IMR-90 (cell line): ENCODE measurements around the gene HPSE2.

Experiments used
- CEBPB ChIP-seq: IDR thresholded peaks from 2 replicates; pipeline ENCODE4 v1.6.1; 2012; ENCODE audit warnings: low read depth, low read length, improper control_type of control experiment
- CHD1 ChIP-seq: IDR thresholded peaks from 2 replicates; pipeline ENCODE4 v1.6.1; 2012; ENCODE audit warnings: low read depth, low read length, improper control_type of control experiment
- FOS ChIP-seq: fragments of 150-350 bp; IDR thresholded peaks from 2 replicates; pipeline ENCODE4 v1.6.1; 2016; ENCODE audit warnings: low read depth, low read length
- MAFK ChIP-seq: IDR thresholded peaks from 2 replicates; pipeline ENCODE4 v1.6.1; 2012; ENCODE audit warnings: low read depth, low read length, improper control_type of control experiment
- MAZ ChIP-seq: IDR thresholded peaks from 2 replicates; pipeline ENCODE4 v1.6.1; 2012; ENCODE audit warnings: low read depth, mild to moderate bottlenecking, low read length, improper control_type of control experiment, moderate library complexity, borderline replicate concordance
- MXI1 ChIP-seq: IDR thresholded peaks from 2 replicates; pipeline ENCODE4 v1.6.1; 2012; ENCODE audit warnings: low read depth, mild to moderate bottlenecking, low read length, moderate library complexity, borderline replicate concordance
- NFE2L2 ChIP-seq: fragments of 150-350 bp; IDR thresholded peaks from 2 replicates; pipeline ENCODE4 v1.6.1; 2016; ENCODE audit warnings: low read depth, mild to moderate bottlenecking, low read length
- POLR2A ChIP-seq: IDR thresholded peaks from 2 replicates; pipeline ENCODE4 v1.6.1; 2012; ENCODE audit warnings: mild to moderate bottlenecking, low read depth, low read length
- RAD21 ChIP-seq: IDR thresholded peaks from 2 replicates; pipeline ENCODE4 v1.6.1; 2012; ENCODE audit warnings: low read length, improper control_type of control experiment
- RCOR1 ChIP-seq: IDR thresholded peaks from 2 replicates; pipeline ENCODE4 v1.6.1; 2012; ENCODE audit warnings: mild to moderate bottlenecking, low read length, improper control_type of control experiment; ENCODE audit not compliant: insufficient replicate concordance
- RFX5 ChIP-seq: IDR thresholded peaks from 2 replicates; pipeline ENCODE4 v1.8.0; 2012; ENCODE audit warnings: low read depth, mild to moderate bottlenecking, low read length, moderate library complexity
- SMC3 ChIP-seq: fragments of 150-350 bp; IDR thresholded peaks from 2 replicates; pipeline ENCODE4 v1.6.1; 2016; ENCODE audit warnings: low read depth, mild to moderate bottlenecking, antibody characterized with exemption, low read length, moderate library complexity
- TF ChIP-seq, protein P1 (sequence below): conservative IDR thresholded peaks from 2 replicates; pipeline ENCODE4 v1.5.1; 2012; ENCODE audit warnings: mild to moderate bottlenecking, low read depth, low read length, improper control_type of control experiment
- TF ChIP-seq, protein P2 (sequence below): fragments of 150-350 bp; IDR thresholded peaks from 2 replicates; pipeline ENCODE4 v1.6.1; 2017; ENCODE audit warnings: mild to moderate bottlenecking, antibody characterized with exemption, low read length, low read depth

DNA sequence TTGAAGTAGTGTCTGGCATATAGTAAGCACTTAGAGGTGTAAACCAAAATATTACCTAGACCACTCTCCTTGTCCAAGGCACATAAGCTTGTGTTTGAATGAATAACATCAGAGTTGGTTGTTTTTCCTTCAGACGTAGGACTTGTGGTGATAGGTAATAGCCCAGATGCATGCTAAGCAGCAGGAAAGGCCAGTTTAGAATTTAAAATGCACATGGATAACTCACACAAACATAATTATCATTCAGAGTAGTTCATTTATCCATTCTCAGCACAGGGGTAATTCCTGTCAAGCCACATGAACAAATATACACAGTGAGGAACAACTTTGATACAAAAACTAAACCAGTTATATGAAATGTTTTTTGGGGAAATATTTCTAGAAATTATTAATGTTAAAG, 607.9 kb downstream of the HPSE2 start:
- TF ChIP-seq FOS, result no peak
- TF ChIP-seq, protein P1, sequence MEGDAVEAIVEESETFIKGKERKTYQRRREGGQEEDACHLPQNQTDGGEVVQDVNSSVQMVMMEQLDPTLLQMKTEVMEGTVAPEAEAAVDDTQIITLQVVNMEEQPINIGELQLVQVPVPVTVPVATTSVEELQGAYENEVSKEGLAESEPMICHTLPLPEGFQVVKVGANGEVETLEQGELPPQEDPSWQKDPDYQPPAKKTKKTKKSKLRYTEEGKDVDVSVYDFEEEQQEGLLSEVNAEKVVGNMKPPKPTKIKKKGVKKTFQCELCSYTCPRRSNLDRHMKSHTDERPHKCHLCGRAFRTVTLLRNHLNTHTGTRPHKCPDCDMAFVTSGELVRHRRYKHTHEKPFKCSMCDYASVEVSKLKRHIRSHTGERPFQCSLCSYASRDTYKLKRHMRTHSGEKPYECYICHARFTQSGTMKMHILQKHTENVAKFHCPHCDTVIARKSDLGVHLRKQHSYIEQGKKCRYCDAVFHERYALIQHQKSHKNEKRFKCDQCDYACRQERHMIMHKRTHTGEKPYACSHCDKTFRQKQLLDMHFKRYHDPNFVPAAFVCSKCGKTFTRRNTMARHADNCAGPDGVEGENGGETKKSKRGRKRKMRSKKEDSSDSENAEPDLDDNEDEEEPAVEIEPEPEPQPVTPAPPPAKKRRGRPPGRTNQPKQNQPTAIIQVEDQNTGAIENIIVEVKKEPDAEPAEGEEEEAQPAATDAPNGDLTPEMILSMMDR, result no peak
- TF ChIP-seq MAFK, result no peak
- no peak for TF ChIP-seq MAZ
- no peak for TF ChIP-seq POLR2A
- no peak for TF ChIP-seq RAD21
- no peak for TF ChIP-seq MXI1
- no peak for TF ChIP-seq CEBPB
- TF ChIP-seq CHD1, result no peak
- TF ChIP-seq, protein P2, sequence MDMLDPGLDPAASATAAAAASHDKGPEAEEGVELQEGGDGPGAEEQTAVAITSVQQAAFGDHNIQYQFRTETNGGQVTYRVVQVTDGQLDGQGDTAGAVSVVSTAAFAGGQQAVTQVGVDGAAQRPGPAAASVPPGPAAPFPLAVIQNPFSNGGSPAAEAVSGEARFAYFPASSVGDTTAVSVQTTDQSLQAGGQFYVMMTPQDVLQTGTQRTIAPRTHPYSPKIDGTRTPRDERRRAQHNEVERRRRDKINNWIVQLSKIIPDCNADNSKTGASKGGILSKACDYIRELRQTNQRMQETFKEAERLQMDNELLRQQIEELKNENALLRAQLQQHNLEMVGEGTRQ, result no peak
- no peak for TF ChIP-seq RCOR1
- no peak for TF ChIP-seq NFE2L2
- no peak for TF ChIP-seq RFX5
- no peak for TF ChIP-seq SMC3
